Endothelial cell (in vitro differentiated cells): ENCODE measurements around the gene TLR5. TPM values are rescaled to one million over a fixed set of nuclear protein-coding genes. Genes with fewer than 3 reads are reported as not detected.

ENCODE experiments used
- DNase-seq: peaks from one replicate; pipeline ENCODE4 v3.0.0; 2021; ENCODE audit warnings: low spot score
- H3K27ac Mint-ChIP-seq: one replicate; pipeline ENCODE4 v1.8.0; 2021; ENCODE audit warnings: mixed read lengths, inconsistent platforms; ENCODE audit not compliant: unreplicated experiment
- H3K27me3 Mint-ChIP-seq: one replicate; pipeline ENCODE4 v1.8.0; 2021; ENCODE audit warnings: mild to moderate bottlenecking, moderate library complexity, mixed read lengths, inconsistent platforms; ENCODE audit not compliant: unreplicated experiment
- H3K36me3 Mint-ChIP-seq: one replicate; pipeline ENCODE4 v1.8.0; 2021; ENCODE audit warnings: mild to moderate bottlenecking, low read depth, mixed read lengths, inconsistent platforms; ENCODE audit not compliant: unreplicated experiment
- H3K4me1 Mint-ChIP-seq: one replicate; pipeline ENCODE4 v1.8.0; 2021; ENCODE audit warnings: mild to moderate bottlenecking, mixed read lengths, inconsistent platforms; ENCODE audit not compliant: unreplicated experiment
- H3K4me3 Mint-ChIP-seq: one replicate; pipeline ENCODE4 v1.8.0; 2021; ENCODE audit warnings: mild to moderate bottlenecking, mixed read lengths, inconsistent platforms; ENCODE audit not compliant: unreplicated experiment
- H3K9me3 Mint-ChIP-seq: one replicate; pipeline ENCODE4 v1.8.0; 2021; ENCODE audit warnings: mixed read lengths, inconsistent platforms; ENCODE audit not compliant: unreplicated experiment
- total RNA-seq: library from RNA; stranded (reverse); fragmentation: NEBNext Ultra II Directional; extraction: Animal tissue kit (Norgen Biotek cat#: 25700); gene quantifications from one replicate; pipeline ENCODE4 v1.2.1, GENCODE V29; 2021; ENCODE audit not compliant: unreplicated experiment
- TF ChIP-seq, protein P1 (sequence below): fragments of 200-600 bp; sonication (generic); IDR thresholded peaks from one replicate; pipeline ENCODE4 v1.5.0; 2021; ENCODE audit warnings: antibody characterized with exemption; ENCODE audit not compliant: unreplicated experiment

The TLR5 gene
- total RNA-seq, 1 donor from 2014 or later: 0.77 TPM

DNA sequence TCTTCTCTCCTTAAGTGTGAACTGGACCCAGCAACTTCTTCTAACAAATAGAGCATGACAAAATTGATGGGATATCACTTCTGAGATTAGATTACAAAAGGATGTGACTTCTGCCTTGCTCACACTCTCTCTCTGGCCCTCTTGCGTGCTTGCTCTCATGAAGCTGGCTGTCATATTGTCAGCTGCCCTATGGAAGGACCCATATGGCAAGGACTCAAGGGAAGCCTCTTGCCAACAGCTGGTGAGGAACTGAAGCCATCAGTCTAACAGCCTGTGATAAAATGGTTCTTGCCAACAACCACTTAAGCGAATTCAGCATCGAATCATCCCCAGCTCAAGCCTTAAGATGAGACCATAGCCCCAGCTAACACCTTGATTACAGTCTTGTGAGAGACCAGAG is 4.8 kb upstream of the TLR5 start:
- Mint-ChIP-seq H3K4me1 (peaks cover 4% of the 10 kb centered on the region), H3K27ac (no peak overlapping the region), H3K36me3 (peaks cover 4% of the 10 kb centered on the region), H3K4me3 (no peak overlapping the region), H3K27me3 (peaks cover 4% of the 10 kb centered on the region), H3K9me3 (no peaks in the 10 kb centered on the region)
- TF ChIP-seq, protein P1, sequence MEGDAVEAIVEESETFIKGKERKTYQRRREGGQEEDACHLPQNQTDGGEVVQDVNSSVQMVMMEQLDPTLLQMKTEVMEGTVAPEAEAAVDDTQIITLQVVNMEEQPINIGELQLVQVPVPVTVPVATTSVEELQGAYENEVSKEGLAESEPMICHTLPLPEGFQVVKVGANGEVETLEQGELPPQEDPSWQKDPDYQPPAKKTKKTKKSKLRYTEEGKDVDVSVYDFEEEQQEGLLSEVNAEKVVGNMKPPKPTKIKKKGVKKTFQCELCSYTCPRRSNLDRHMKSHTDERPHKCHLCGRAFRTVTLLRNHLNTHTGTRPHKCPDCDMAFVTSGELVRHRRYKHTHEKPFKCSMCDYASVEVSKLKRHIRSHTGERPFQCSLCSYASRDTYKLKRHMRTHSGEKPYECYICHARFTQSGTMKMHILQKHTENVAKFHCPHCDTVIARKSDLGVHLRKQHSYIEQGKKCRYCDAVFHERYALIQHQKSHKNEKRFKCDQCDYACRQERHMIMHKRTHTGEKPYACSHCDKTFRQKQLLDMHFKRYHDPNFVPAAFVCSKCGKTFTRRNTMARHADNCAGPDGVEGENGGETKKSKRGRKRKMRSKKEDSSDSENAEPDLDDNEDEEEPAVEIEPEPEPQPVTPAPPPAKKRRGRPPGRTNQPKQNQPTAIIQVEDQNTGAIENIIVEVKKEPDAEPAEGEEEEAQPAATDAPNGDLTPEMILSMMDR: no peak
- DNase-seq: no peak

DNA sequence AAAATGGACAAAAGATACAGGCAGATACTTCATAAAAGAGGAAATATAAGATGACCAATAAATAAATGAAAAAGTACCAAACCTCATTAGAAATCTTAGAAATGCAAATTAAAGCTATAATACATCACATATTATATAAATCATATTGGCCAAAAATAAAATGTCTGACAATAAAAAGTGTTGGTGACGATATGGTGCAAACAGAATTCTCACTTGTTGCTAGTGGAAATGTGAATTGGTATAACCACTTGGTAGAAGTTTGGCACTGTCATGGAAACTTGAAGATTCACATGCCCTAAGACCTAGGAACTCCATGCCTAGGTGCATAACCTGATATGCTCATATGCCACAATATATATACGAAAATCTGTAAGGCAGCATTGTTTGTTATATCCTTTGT is 4.4 kb upstream of the TLR5 start:
- peaks cover 3% of the 10 kb centered on the region for H3K4me1 Mint-ChIP-seq
- no peak for DNase-seq
- H3K27ac Mint-ChIP-seq: no peak overlapping the region
- H3K9me3 Mint-ChIP-seq: no peaks in the 10 kb centered on the region
- H3K36me3 Mint-ChIP-seq: peaks cover 4% of the 10 kb centered on the region
- TF ChIP-seq, protein P1: no peak
- peaks cover 3% of the 10 kb centered on the region for H3K27me3 Mint-ChIP-seq
- H3K4me3 Mint-ChIP-seq: no peak overlapping the region

DNA sequence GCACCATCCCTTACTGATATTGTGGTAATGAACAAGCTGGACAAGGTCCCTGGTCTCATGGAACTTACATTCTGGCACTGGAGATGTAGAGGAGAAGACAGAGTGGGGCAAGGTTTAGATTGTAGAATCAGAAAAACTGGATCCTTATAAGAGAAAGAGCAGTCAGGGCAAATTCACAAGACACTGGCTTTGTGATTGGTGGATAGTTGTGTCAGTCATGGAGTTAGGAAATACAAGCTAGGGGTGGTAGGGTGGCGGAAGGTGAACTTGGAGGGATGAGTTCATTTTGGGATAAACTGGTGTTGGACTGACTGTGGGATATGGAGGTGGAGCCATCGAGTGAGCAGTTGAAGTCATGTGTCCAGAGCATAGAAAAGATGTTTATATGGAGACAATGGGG is 3.7 kb upstream of the TLR5 start:
- H3K9me3 Mint-ChIP-seq: no peaks in the 10 kb centered on the region
- H3K27me3 Mint-ChIP-seq: peaks cover 3% of the 10 kb centered on the region
- H3K27ac Mint-ChIP-seq: no peak overlapping the region
- H3K4me3 Mint-ChIP-seq: no peak overlapping the region
- peaks cover 3% of the 10 kb centered on the region for H3K4me1 Mint-ChIP-seq
- no peak for DNase-seq
- peaks cover 4% of the 10 kb centered on the region for H3K36me3 Mint-ChIP-seq
- TF ChIP-seq, protein P1: no peak

DNA sequence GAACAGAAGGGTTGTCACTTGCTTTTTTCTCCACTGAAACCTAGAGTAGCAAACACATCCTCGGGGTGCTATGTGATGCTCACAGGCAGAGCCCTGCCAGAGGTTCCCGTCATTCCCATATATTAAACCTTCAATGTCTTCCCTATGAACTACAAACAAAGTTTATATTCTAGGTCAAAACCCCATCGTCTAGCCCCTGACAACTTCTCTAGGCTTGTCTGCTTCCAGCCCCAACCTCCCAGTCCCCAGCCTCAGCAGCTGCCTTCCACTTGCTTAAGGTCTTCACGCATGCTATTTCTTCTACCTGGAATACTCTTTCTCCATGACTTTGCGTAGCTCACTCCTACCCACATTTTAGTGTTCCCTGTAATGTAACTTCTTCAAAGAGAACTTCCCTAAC is 1.9 kb upstream of the TLR5 start:
- no peak for DNase-seq
- Mint-ChIP-seq H3K4me3 (no peak overlapping the region), H3K9me3 (no peaks in the 10 kb centered on the region), H3K27me3 (peaks cover 5% of the 10 kb centered on the region), H3K36me3 (peaks cover 4% of the 10 kb centered on the region), H3K27ac (no peak overlapping the region), H3K4me1 (peaks cover 8% of the 10 kb centered on the region)
- TF ChIP-seq, protein P1: no peak

DNA sequence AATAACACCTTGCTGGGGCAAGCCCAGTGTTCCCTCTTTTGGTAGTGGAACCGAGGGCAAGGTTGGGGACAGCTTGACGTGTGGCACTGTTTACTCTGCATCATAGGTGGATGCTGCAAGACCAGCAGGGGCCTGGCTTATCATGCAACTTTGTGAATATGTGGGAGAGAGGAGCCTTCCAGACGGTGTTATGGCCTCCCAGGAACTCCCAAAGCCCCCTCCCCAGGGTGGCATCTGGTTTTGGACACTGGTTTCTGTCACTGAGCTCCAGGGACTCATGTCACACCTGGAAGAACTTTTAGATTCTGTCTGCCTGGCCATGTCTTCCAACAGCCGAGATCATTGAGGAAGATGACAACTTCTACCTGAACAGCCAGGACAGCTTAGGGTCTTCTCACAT is 1.4 kb upstream of the TLR5 start:
- Mint-ChIP-seq H3K36me3 (peaks cover 4% of the 10 kb centered on the region), H3K27ac (no peak overlapping the region), H3K27me3 (peaks cover 6% of the 10 kb centered on the region), H3K9me3 (no peaks in the 10 kb centered on the region), H3K4me3 (no peak overlapping the region), H3K4me1 (peaks cover 8% of the 10 kb centered on the region)
- TF ChIP-seq, protein P1: no peak
- no peak for DNase-seq
